ENCODE results near the gene ADAM11. TPM values are rescaled to one million over a fixed set of nuclear protein-coding genes. Genes with fewer than 3 reads are reported as not detected.

The ADAM11 gene
- polyA plus RNA-seq, 2 of the 4 experiments (the other 2 are of a cell fraction), result 0.75 to 2.1 TPM

- WGBS (ENCODE audit: missing lambda C conversion rate), result 68% methylated on average over 9 of the region's 9 CpGs
- H3K9me3 ChIP-seq, result no peaks in the 10 kb centered on the region
- ChIA-PET POLR2A (interaction anchor here (1.0 kb wide), 1 partner anchor 58 kb away, joined by 3 read pairs; no protein-coding TSS in a partner anchor), CTCF (interaction anchor here (0.8 to 6.6 kb wide), 8 partner anchors 16 to 304 kb away, joined by 3 to 89 read pairs (median 6); no protein-coding TSS in a partner anchor)
- no peak overlapping the region for H3K4me3 ChIP-seq
- no peak for TF ChIP-seq MYC (IDR thresholded peaks at IDR 0.05; ENCODE audit: borderline replicate concordance, low read length)
- ATAC-seq (peak in 1 of 2 experiments; percentile 28; a peak in 3 of 6 replicates), DNase-seq (ENCODE audit: low read depth in 1 of 2, low spot score in 1 of 2) (no peak), FAIRE-seq (no peak)
- H3K27ac ChIP-seq, result peak overlapping the region; percentile 28 to 78; a peak in 4 of 6 replicates
- peaks cover 18% of the 10 kb centered on the region for H3K4me1 ChIP-seq
- peak overlapping the region; percentile 48 for H3K4me2 ChIP-seq
Measured at GRCh38 chr17:44795421-44795820, 36.6 kb downstream of the ADAM11 start.

DNA sequence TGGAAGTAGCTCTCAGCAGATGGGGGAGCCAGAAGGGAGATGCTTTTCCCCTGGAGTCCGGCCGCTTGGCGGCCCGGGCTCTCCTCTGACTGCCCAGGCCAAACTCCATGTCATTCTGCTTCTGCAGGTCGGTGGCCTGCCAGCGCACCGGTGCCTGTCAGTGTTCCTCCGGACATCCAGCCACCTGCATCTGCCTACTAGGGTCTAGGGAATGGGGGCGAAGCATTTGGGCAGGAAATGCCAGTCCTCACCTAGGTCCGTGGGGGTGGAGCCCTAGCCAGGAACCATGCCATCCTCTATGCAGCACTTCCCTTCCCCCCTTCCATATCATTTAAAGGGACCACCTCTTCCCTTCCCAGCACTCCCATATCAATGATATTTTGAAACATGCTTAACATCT lies 37.1 kb downstream of the ADAM11 start:
- TF ChIP-seq ESRRA (IDR thresholded peaks at IDR 0.05; ENCODE audit: borderline replicate concordance, low read length) (no peak), MYC (IDR thresholded peaks at IDR 0.05; ENCODE audit: borderline replicate concordance, low read length) (no peak), PBX3 (IDR thresholded peaks at IDR 0.05) (no peak), RARB (CRISPR knock-in tag; IDR thresholded peaks at IDR 0.05) (no peak), RAD21 (conservative IDR thresholded peaks at IDR 0.05 in 1 of 2, IDR thresholded peaks at IDR 0.05 in 1 of 2) (no peak), CTCF (IDR thresholded peaks at IDR 0.05) (no peak)
- Histone ChIP-seq H3K9me3 (no peaks in the 10 kb centered on the region), H3K4me2 (peak overlapping the region; percentile 48; the same call in 1 of the 3 replicates), H3K27ac (peak overlapping the region in 1 of 2 experiments; percentile 78; a peak in 3 of 6 replicates), H3K4me3 (no peak overlapping the region), H3K4me1 (peaks cover 18% of the 10 kb centered on the region)
- FAIRE-seq (no peak), DNase-seq (ENCODE audit: low read depth in 1 of 2, low spot score in 1 of 2) (no peak), ATAC-seq (peak in 1 of 2 experiments; percentile 4; a peak in 3 of 6 replicates)
- WGBS (ENCODE audit: missing lambda C conversion rate), result 84% methylated on average over 10 of the region's 10 CpGs
- POLR2A ChIA-PET, result no interaction called here
- CTCF ChIA-PET, result interaction anchor here (1.4 to 6.6 kb wide), 4 partner anchors 17 to 69 kb away, joined by 3 to 89 read pairs (median 20); no protein-coding TSS in a partner anchor

GRCh38 chr17:44796731-44797130 lies 37.9 kb downstream of the ADAM11 start:
- no peak for FAIRE-seq
- Histone ChIP-seq H3K4me3 (no peak overlapping the region), H3K4me1 (peaks cover 18% of the 10 kb centered on the region), H3K9me3 (no peaks in the 10 kb centered on the region), H3K27ac (no peak overlapping the region), H3K4me2 (no peak overlapping the region)
- POLR2A ChIA-PET, result no interaction called here
- DNase-seq (ENCODE audit: low read depth in 1 of 2, low spot score in 1 of 2), result no peak
- no peak for ATAC-seq
- CTCF ChIA-PET, result interaction anchor here (0.8 to 5.1 kb wide), 7 partner anchors 10 to 81 kb away, joined by 3 to 61 read pairs (median 15); no protein-coding TSS in a partner anchor
- 96% methylated on average over 9 of the region's 9 CpGs for WGBS (ENCODE audit: missing lambda C conversion rate)
- no peak for TF ChIP-seq FOSL2 (IDR thresholded peaks at IDR 0.05)
- no peak for TF ChIP-seq FOSL2 (CRISPR knock-in tag; IDR thresholded peaks at IDR 0.05)
- no peak for TF ChIP-seq RAD21 (conservative IDR thresholded peaks at IDR 0.05 in 1 of 2, IDR thresholded peaks at IDR 0.05 in 1 of 2)
- TF ChIP-seq, protein P1, sequence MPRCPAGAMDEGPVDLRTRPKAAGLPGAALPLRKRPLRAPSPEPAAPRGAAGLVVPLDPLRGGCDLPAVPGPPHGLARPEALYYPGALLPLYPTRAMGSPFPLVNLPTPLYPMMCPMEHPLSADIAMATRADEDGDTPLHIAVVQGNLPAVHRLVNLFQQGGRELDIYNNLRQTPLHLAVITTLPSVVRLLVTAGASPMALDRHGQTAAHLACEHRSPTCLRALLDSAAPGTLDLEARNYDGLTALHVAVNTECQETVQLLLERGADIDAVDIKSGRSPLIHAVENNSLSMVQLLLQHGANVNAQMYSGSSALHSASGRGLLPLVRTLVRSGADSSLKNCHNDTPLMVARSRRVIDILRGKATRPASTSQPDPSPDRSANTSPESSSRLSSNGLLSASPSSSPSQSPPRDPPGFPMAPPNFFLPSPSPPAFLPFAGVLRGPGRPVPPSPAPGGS (IDR thresholded peaks at IDR 0.05), result no peak
- TF ChIP-seq, protein P2, sequence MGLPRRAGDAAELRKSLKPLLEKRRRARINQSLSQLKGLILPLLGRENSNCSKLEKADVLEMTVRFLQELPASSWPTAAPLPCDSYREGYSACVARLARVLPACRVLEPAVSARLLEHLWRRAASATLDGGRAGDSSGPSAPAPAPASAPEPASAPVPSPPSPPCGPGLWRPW (IDR thresholded peaks at IDR 0.05), result no peak
- TF ChIP-seq CEBPB (IDR thresholded peaks at IDR 0.05), result no peak
- TF ChIP-seq, protein P3, sequence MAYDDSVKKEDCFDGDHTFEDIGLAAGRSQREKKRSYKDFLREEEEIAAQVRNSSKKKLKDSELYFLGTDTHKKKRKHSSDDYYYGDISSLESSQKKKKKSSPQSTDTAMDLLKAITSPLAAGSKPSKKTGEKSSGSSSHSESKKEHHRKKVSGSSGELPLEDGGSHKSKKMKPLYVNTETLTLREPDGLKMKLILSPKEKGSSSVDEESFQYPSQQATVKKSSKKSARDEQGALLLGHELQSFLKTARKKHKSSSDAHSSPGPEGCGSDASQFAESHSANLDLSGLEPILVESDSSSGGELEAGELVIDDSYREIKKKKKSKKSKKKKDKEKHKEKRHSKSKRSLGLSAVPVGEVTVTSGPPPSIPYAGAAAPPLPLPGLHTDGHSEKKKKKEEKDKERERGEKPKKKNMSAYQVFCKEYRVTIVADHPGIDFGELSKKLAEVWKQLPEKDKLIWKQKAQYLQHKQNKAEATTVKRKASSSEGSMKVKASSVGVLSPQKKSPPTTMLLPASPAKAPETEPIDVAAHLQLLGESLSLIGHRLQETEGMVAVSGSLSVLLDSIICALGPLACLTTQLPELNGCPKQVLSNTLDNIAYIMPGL (CRISPR knock-in tag; IDR thresholded peaks at IDR 0.05; ENCODE audit: borderline replicate concordance), result no peak
- no peak for TF ChIP-seq HOXB5 (CRISPR knock-in tag; IDR thresholded peaks at IDR 0.05)
- no peak for TF ChIP-seq MAZ (IDR thresholded peaks at IDR 0.05; ENCODE audit: borderline replicate concordance, low read depth, low read length)
- TF ChIP-seq CHD4 (IDR thresholded peaks at IDR 0.05; ENCODE audit: borderline replicate concordance), result no peak
- no peak for TF ChIP-seq TP53 (CRISPR knock-in tag; IDR thresholded peaks at IDR 0.05)
- TF ChIP-seq RNF2 (IDR thresholded peaks at IDR 0.05; ENCODE audit: borderline replicate concordance, low read depth), result no peak
- no peak for TF ChIP-seq NR3C1 (IDR thresholded peaks at IDR 0.05)
- TF ChIP-seq POLR2AphosphoS2 (conservative IDR thresholded peaks at IDR 0.05; ENCODE audit: low read length), result no peak
- no peak for TF ChIP-seq ZSCAN20 (CRISPR knock-in tag; IDR thresholded peaks at IDR 0.05)
- TF ChIP-seq HDAC2 (IDR thresholded peaks at IDR 0.05), result no peak

Measured in A549 (cell line).